Esophagus squamous epithelium (tissue), 5 donors: Measurements from ENCODE around the gene SNPH. TPM values are rescaled to one million over a fixed set of nuclear protein-coding genes. Genes with fewer than 3 reads are reported as not detected.

Source experiments
- DNase-seq: peaks from one replicate; lab custom pipeline; 2025; lab: John Stamatoyannopoulos, UW
- H3K27ac ChIP-seq, 4 donors: fragments of 200-600 bp; sonication (generic); one replicate each; pipeline ENCODE4 v1.5.1; 2016 to 2019; ENCODE audit warnings: mild to moderate bottlenecking in 1 of 4
- H3K27me3 ChIP-seq, 4 donors: fragments of 200-600 bp; sonication (generic); 1 replicate in 3 of 4; 2 replicates in 1 of 4; pipeline versions ENCODE4 v1.5.1 to v1.6.0; 2017 to 2021; ENCODE audit warnings: antibody characterized with exemption in 1 of 4
- H3K36me3 ChIP-seq, 3 donors: fragments of 200-600 bp; sonication (generic); one replicate each; pipeline ENCODE4 v1.5.1; 2016 to 2019
- H3K4me1 ChIP-seq, 3 donors: fragments of 200-600 bp; sonication (generic); one replicate each; pipeline ENCODE4 v1.5.1; 2017 to 2019
- H3K4me3 ChIP-seq, 4 donors: fragments of 200-600 bp; sonication (generic); 1 replicate in 3 of 4; 2 replicates in 1 of 4; pipeline ENCODE4 v1.5.1; 2016 to 2019; ENCODE audit warnings: mild to moderate bottlenecking in 2 of 4, moderate library complexity in 1 of 4
- H3K9me3 ChIP-seq, 3 donors: fragments of 200-600 bp; sonication (generic); one replicate each; pipeline ENCODE4 v1.5.1; 2016 to 2019
- CTCF ChIP-seq, 6 experiments: fragments of 450-650 bp in 4 of 6; fragments of 200-600 bp in 2 of 6; sonication (generic) in 2 of 6; IDR thresholded peaks; one replicate each; pipeline ENCODE4 v1.5.1; 2016 to 2019; ENCODE audit warnings: antibody characterized with exemption in 6 of 6, mild to moderate bottlenecking in 4 of 6, moderate library complexity in 4 of 6
- POLR2A ChIP-seq, 4 donors: fragments of 450-650 bp; IDR thresholded peaks; one replicate each; pipeline ENCODE4 v1.6.1; 2017; ENCODE audit warnings: antibody characterized with exemption in 4 of 4, mild to moderate bottlenecking in 4 of 4, moderate library complexity in 3 of 4
- WGBS, 2 donors: methylation state at CpG; one replicate each; pipeline ENCODE4 v1.1.5; 2018; 5-methylcytosine and 5-hydroxymethylcytosine counted together
- intact Hi-C: fragments of 100-400 bp; cut with DNase I; formaldehyde crosslinking; loops from one replicate; pipeline ENCODE4 v1.15.0; 2022
- total RNA-seq, 4 donors: library from RNA; depleted of rRNA; stranded (reverse); fragments of >200 nt; gene quantifications; one replicate each; pipeline ENCODE4 v1.1.0, GENCODE V29; 2016
- donor health status: DM: yes; HTN: yes; CAD: no.

The SNPH gene
- total RNA-seq, 4 donors from 2014 or later: 0.83 to 2.5 (median 1.5) TPM

- peaks cover 0 to 5% (median 0%) of the 10 kb centered on the region in 3 donors for H3K36me3 ChIP-seq
- no peak overlapping the region for H3K4me3 ChIP-seq
- WGBS, 2 donors: no CpG with 5 or more reads among the region's 8 CpGs
- H3K4me1 ChIP-seq: no peaks in the 10 kb centered on the region
- intact Hi-C loops: no loop called here
- TF ChIP-seq POLR2A (IDR thresholded peaks at IDR 0.05): no peak
- no peak for TF ChIP-seq CTCF (IDR thresholded peaks at IDR 0.05)
- H3K27ac ChIP-seq: no peak overlapping the region
- no peaks in the 10 kb centered on the region for H3K9me3 ChIP-seq
- no peaks in the 10 kb centered on the region for H3K27me3 ChIP-seq
- DNase-seq: no peak
Observed at GRCh38 chr20:1294497-1294896, 28.4 kb downstream of the SNPH start.

- no peak for TF ChIP-seq CTCF (IDR thresholded peaks at IDR 0.05)
- no peak for DNase-seq
- H3K4me3 ChIP-seq: no peak overlapping the region
Observed at GRCh38 chr20:1295276-1295930, 29.3 kb downstream of the SNPH start.

GRCh38 chr20:1296117-1296610 lies 30.1 kb downstream of the SNPH start:
- no peak for TF ChIP-seq POLR2A (IDR thresholded peaks at IDR 0.05)
- no peak for TF ChIP-seq CTCF (IDR thresholded peaks at IDR 0.05)
- intact Hi-C loops: no loop called here
- Histone ChIP-seq H3K4me1 (peaks cover 0 to 8% (median 7%) of the 10 kb centered on the region in 3 donors), H3K27ac (no peak overlapping the region), H3K4me3 (no peak overlapping the region), H3K27me3 (no peaks in the 10 kb centered on the region), H3K36me3 (peaks cover 0 to 5% (median 0%) of the 10 kb centered on the region in 3 donors), H3K9me3 (no peaks in the 10 kb centered on the region)
- WGBS, 2 donors: 75 to 95% methylated on average over 2 to 10 of the region's 20 CpGs
- DNase-seq: no peak

More at GRCh38 chr20:1295276-1295930, 29.3 kb downstream of the SNPH start:
- H3K4me1 ChIP-seq: peaks cover 0 to under 1% (median under 1%) of the 10 kb centered on the region in 3 donors
- no peaks in the 10 kb centered on the region for H3K9me3 ChIP-seq
- intact Hi-C loops: no loop called here
- 60 to 86% methylated on average over 1 to 4 of the region's 20 CpGs for WGBS, 2 donors
- no peaks in the 10 kb centered on the region for H3K27me3 ChIP-seq
- H3K36me3 ChIP-seq: peaks cover 0 to 5% (median 0%) of the 10 kb centered on the region in 3 donors
- no peak overlapping the region for H3K27ac ChIP-seq

- Histone ChIP-seq H3K4me3 (no peak overlapping the region), H3K36me3 (peaks cover 0 to 5% (median 0%) of the 10 kb centered on the region in 3 donors), H3K9me3 (no peaks in the 10 kb centered on the region), H3K27ac (no peak overlapping the region), H3K27me3 (no peaks in the 10 kb centered on the region), H3K4me1 (peaks cover 0 to 9% (median 7%) of the 10 kb centered on the region in 3 donors)
- DNase-seq: no peak
- 87 to 93% methylated on average over 10 to 14 of the region's 14 CpGs for WGBS, 2 donors
- no peak for TF ChIP-seq CTCF (IDR thresholded peaks at IDR 0.05)
- no peak for TF ChIP-seq POLR2A (IDR thresholded peaks at IDR 0.05)
- intact Hi-C loops: no loop called here
Observed at GRCh38 chr20:1296922-1297321, 30.8 kb downstream of the SNPH start.

GRCh38 chr20:1297486-1297885 lies 31.4 kb downstream of the SNPH start:
- H3K4me1 ChIP-seq: peaks cover 0 to 9% (median 7%) of the 10 kb centered on the region in 3 donors
- H3K27ac ChIP-seq: no peak overlapping the region
- intact Hi-C loops: no loop called here
- no peak overlapping the region for H3K4me3 ChIP-seq
- no peaks in the 10 kb centered on the region for H3K27me3 ChIP-seq
- DNase-seq: no peak
- WGBS, 2 donors: 84 to 94% methylated on average over 2 of the region's 2 CpGs
- TF ChIP-seq POLR2A (IDR thresholded peaks at IDR 0.05) (no peak), CTCF (IDR thresholded peaks at IDR 0.05) (no peak)
- H3K36me3 ChIP-seq: peaks cover 0 to 5% (median 0%) of the 10 kb centered on the region in 3 donors
- H3K9me3 ChIP-seq: no peaks in the 10 kb centered on the region
